ENCODE data around the gene MACF1. TPM values are rescaled to one million over a fixed set of nuclear protein-coding genes. Genes with fewer than 3 reads are reported as not detected.

The MACF1 gene
- total and polyA plus RNA-seq, 8 donors = 16.8 to 662 (median 236) TPM

DNA sequence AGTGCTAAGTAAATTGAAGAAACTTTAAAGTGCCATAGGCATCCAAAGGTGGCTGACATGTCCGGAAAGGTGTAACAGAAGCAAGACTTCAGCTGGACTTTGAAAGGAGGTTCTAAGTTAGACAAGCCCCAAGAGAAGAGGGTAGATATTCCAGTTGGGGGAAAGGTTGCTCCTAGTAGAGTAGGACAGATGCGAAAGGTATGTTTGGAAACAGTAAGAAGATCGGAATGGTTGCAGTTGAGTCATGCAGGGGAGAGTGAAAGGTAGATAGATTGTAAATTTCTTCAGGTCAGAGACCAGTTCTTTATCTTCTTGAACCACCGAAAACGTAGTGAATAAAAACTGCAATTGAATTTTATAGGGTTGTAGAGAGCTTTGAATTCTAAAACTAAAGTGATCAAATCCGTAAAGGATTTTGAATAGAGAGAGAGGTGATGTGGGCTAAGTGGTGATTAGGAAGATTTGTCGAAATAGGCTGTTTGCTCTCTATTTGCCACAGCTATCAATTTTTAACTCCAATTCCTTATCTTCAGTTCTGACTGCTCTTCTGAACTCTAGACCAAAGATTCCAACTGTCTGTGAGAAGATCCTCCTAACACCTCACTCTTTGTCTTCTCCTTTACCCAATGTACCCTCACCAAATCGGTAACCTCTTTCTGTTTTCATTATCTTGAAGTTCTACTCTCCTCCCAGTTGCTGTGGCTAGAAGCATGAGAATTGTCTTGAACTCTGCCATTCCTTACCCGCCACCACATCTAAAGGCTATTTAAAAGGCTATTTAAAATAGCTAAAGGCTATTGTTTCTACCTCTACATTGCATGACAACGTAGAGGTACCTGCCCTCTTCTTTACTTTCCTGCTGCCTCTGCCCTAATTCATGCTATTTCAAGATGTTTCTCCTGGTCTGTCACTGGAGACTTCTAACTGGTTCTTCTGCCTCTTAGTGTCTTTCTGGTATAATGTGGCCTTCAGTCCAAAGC lies 16.7 kb downstream of the MACF1 start:
- no peak for TF ChIP-seq EP300 (IDR thresholded peaks at IDR 0.05)
- TF ChIP-seq, protein P1, sequence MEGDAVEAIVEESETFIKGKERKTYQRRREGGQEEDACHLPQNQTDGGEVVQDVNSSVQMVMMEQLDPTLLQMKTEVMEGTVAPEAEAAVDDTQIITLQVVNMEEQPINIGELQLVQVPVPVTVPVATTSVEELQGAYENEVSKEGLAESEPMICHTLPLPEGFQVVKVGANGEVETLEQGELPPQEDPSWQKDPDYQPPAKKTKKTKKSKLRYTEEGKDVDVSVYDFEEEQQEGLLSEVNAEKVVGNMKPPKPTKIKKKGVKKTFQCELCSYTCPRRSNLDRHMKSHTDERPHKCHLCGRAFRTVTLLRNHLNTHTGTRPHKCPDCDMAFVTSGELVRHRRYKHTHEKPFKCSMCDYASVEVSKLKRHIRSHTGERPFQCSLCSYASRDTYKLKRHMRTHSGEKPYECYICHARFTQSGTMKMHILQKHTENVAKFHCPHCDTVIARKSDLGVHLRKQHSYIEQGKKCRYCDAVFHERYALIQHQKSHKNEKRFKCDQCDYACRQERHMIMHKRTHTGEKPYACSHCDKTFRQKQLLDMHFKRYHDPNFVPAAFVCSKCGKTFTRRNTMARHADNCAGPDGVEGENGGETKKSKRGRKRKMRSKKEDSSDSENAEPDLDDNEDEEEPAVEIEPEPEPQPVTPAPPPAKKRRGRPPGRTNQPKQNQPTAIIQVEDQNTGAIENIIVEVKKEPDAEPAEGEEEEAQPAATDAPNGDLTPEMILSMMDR (IDR thresholded peaks at IDR 0.05) = no peak
- no peak for TF ChIP-seq POLR2A (IDR thresholded peaks at IDR 0.05)
- TF ChIP-seq POLR2AphosphoS5 (IDR thresholded peaks at IDR 0.05) = no peak
- DNase-seq = no peak
- H3K27me3 ChIP-seq = no peaks in the 10 kb centered on the region
- WGBS, 5 donors = 88 to 94% (median 92%) methylated on average over 10 of the region's 10 CpGs
- no peak overlapping the region for H3K4me3 ChIP-seq
- no peaks in the 10 kb centered on the region for H3K36me3 ChIP-seq
- intact Hi-C loops (cut with DNase I; ENCODE audit: low total_unique reads) = no loop called here
- H3K4me1 ChIP-seq = peaks cover 3 to 66% (median 36%) of the 10 kb centered on the region in 4 donors
- no peak overlapping the region for H3K27ac ChIP-seq
- H3K9me3 ChIP-seq = no peaks in the 10 kb centered on the region

DNA sequence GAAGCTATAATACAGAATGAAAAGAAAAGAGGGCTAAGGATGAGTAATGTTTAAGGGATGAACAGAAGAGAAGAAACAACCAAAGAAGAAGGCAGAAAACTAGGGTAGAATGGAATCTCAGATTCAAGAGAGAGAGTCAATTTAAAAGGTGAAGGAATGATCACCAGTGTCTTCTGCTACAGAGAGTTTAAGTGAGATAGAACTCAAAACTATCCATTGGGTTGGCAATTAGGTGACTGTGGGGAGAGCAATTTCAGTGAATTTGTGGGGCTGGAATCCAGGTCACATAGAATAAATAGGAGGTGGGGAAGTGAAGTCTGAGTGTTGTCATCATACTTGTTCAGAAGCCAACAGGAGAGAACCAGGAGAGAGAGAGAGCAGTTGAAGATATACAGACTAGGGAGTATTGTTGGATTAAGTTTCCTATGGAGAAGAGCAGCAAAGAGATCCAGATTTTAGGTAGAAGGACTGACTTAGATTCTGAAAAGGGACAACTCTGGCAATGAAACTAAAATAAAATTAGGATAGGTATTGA lies 19.9 kb downstream of the MACF1 start:
- TF ChIP-seq POLR2AphosphoS5 (IDR thresholded peaks at IDR 0.05) (no peak), EP300 (IDR thresholded peaks at IDR 0.05) (no peak), POLR2A (IDR thresholded peaks at IDR 0.05) (no peak)
- no peaks in the 10 kb centered on the region for H3K27me3 ChIP-seq
- H3K36me3 ChIP-seq = no peaks in the 10 kb centered on the region
- intact Hi-C loops (cut with DNase I; ENCODE audit: low total_unique reads) = no loop called here
- H3K9me3 ChIP-seq = no peaks in the 10 kb centered on the region
- no peak for DNase-seq
- H3K4me1 ChIP-seq = peaks cover 0 to 53% (median 27%) of the 10 kb centered on the region in 4 donors
- H3K27ac ChIP-seq = no peak overlapping the region
- H3K4me3 ChIP-seq = no peak overlapping the region

DNA sequence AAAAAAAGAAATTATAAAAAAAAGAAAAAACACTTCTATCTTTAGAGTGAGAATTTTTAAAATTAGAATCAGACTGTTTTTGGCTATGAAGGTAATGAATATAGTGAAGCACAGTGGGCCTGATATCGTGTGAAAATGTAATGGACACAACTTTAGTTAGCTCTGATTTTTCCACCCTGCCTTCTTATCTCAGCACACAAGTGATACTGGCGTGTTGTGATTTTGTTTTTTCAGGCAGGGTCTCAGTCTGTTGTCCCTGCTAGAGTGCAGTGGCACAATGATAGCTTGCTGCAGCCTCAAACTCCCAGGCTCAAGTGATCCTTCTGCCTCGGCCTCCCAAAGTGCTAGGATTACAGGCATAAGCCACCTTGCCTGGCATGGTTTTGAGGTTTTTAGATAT lies 22.3 kb downstream of the MACF1 start:
- Histone ChIP-seq H3K9me3 (no peaks in the 10 kb centered on the region), H3K27ac (no peak overlapping the region), H3K4me1 (peaks cover 0 to 62% (median 37%) of the 10 kb centered on the region in 4 donors), H3K36me3 (peaks cover 0 to 6% (median 0%) of the 10 kb centered on the region in 4 donors), H3K4me3 (no peak overlapping the region), H3K27me3 (no peaks in the 10 kb centered on the region)
- intact Hi-C loops (cut with DNase I; ENCODE audit: low total_unique reads) = no loop called here
- no peak for TF ChIP-seq POLR2AphosphoS5 (IDR thresholded peaks at IDR 0.05)
- TF ChIP-seq POLR2A (IDR thresholded peaks at IDR 0.05) = no peak
- TF ChIP-seq, protein P1 (IDR thresholded peaks at IDR 0.05) = no peak
- no peak for TF ChIP-seq EP300 (IDR thresholded peaks at IDR 0.05)
- no peak for DNase-seq
- 75 to 88% (median 80%) methylated on average over 3 of the region's 3 CpGs for WGBS, 5 donors

DNA sequence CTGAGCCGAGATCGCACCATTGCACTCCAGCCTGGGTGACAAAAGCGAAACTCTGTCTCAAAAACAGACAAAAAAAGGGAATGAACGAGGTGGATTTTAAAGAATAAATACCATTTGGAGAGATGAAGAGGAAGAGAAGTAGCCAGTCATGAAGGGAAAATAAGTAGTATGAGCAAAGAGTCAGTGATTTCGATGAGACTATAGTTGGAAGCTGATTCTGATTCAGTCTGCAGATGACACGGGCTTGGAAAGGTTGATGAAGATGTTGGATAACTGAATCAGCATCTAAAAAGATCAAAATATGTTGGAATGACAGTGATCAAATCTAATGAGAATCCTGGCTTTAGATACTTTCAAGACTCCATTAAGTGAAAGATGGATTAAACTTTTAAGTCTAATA lies 23.8 kb downstream of the MACF1 start:
- WGBS, 5 donors = 93 to 96% (median 96%) methylated on average over 6 of the region's 6 CpGs
- TF ChIP-seq EP300 (IDR thresholded peaks at IDR 0.05) (no peak), POLR2A (IDR thresholded peaks at IDR 0.05) (no peak), POLR2AphosphoS5 (IDR thresholded peaks at IDR 0.05) (no peak)
- TF ChIP-seq, protein P1 (IDR thresholded peaks at IDR 0.05) = no peak
- peaks cover 0 to 17% (median 10%) of the 10 kb centered on the region in 4 donors for H3K36me3 ChIP-seq
- peaks cover 0 to 50% (median 30%) of the 10 kb centered on the region in 4 donors for H3K4me1 ChIP-seq
- intact Hi-C loops (cut with DNase I; ENCODE audit: low total_unique reads) = no loop called here
- H3K9me3 ChIP-seq = no peaks in the 10 kb centered on the region
- no peaks in the 10 kb centered on the region for H3K27me3 ChIP-seq
- H3K27ac ChIP-seq = no peak overlapping the region
- DNase-seq = no peak
- no peak overlapping the region for H3K4me3 ChIP-seq
